HepG2 (cell line): ENCODE measurements around the gene KIF23. TPM values are rescaled to one million over a fixed set of nuclear protein-coding genes. Genes with fewer than 3 reads are reported as not detected.

Source experiments
- AFF4 ChIP-seq: sonication (generic); formaldehyde crosslinking; IDR thresholded peaks from 2 replicates; pipeline ENCODE4 v1.4.0; 2020; ENCODE audit warnings: missing genetic modification reagents
- ARNT2 ChIP-seq: sonication (generic); formaldehyde crosslinking; IDR thresholded peaks from 2 replicates; pipeline ENCODE4 v1.8.0; 2022; ENCODE audit warnings: mild to moderate bottlenecking, low read depth, missing genetic modification reagents, moderate library complexity
- DMAP1 ChIP-seq: IDR thresholded peaks from 2 replicates; pipeline ENCODE4 v1.6.1; 2016
- FOSL2 ChIP-seq: sonication (generic); formaldehyde crosslinking; IDR thresholded peaks from 2 replicates; pipeline ENCODE4 v1.4.0; 2020; ENCODE audit warnings: missing genetic modification reagents
- GABPA ChIP-seq, 2 experiments: IDR thresholded peaks; 2 replicates each; pipeline ENCODE4 v1.6.1; 2011 to 2016; ENCODE audit warnings: low read depth in 2 of 2, low read length in 1 of 2, missing biosample characterization in 1 of 2, missing genetic modification characterization in 1 of 2
- GPBP1L1 ChIP-seq: sonication (generic); formaldehyde crosslinking; IDR thresholded peaks from 2 replicates; pipeline ENCODE4 v1.5.0; 2020; ENCODE audit warnings: mild to moderate bottlenecking, missing genetic modification reagents
- JDP2 ChIP-seq: sonication (generic); formaldehyde crosslinking; IDR thresholded peaks from 2 replicates; pipeline ENCODE4 v1.8.1; 2022; ENCODE audit warnings: missing genetic modification reagents, borderline replicate concordance
- MEF2D ChIP-seq: sonication (generic); formaldehyde crosslinking; IDR thresholded peaks from 2 replicates; pipeline ENCODE4 v1.5.1; 2020; ENCODE audit warnings: mild to moderate bottlenecking, missing genetic modification reagents
- MZF1 ChIP-seq: sonication (generic); formaldehyde crosslinking; IDR thresholded peaks from 2 replicates; pipeline ENCODE4 v1.8.1; 2023; ENCODE audit warnings: mild to moderate bottlenecking, missing genetic modification reagents, borderline replicate concordance
- NCOA1 ChIP-seq: sonication (generic); formaldehyde crosslinking; IDR thresholded peaks from 2 replicates; pipeline ENCODE4 v1.9.0; 2021; ENCODE audit warnings: missing genetic modification reagents
- NFIB ChIP-seq: sonication (generic); formaldehyde crosslinking; IDR thresholded peaks from 2 replicates; pipeline ENCODE4 v1.9.0; 2021; ENCODE audit warnings: missing genetic modification reagents, mild to moderate bottlenecking, borderline replicate concordance
- POLR2AphosphoS5 ChIP-seq: IDR thresholded peaks from 2 replicates; pipeline ENCODE4 v1.6.1; 2012; ENCODE audit warnings: low read depth, low read length
- SMARCC2 ChIP-seq: fragments of 450-650 bp; IDR thresholded peaks from 2 replicates; pipeline ENCODE4 v1.6.1; 2017; ENCODE audit warnings: antibody characterized with exemption, mild to moderate bottlenecking
- YEATS4 ChIP-seq: sonication (generic); formaldehyde crosslinking; IDR thresholded peaks from 2 replicates; pipeline ENCODE4 v1.4.0; 2020; ENCODE audit warnings: missing genetic modification reagents, borderline replicate concordance
- ZNF354B ChIP-seq: sonication (generic); formaldehyde crosslinking; IDR thresholded peaks from 2 replicates; pipeline ENCODE4 v1.8.0; 2022; ENCODE audit warnings: mild to moderate bottlenecking, missing genetic modification reagents
- ZNF550 ChIP-seq: sonication (generic); formaldehyde crosslinking; IDR thresholded peaks from 2 replicates; pipeline ENCODE4 v1.4.0; 2020; ENCODE audit warnings: mild to moderate bottlenecking, missing genetic modification reagents, borderline replicate concordance
- ZNF605 ChIP-seq: sonication (generic); formaldehyde crosslinking; IDR thresholded peaks from 2 replicates; pipeline ENCODE4 v1.8.0; 2022; ENCODE audit warnings: mild to moderate bottlenecking, missing genetic modification reagents
- ZNF775 ChIP-seq: sonication (generic); formaldehyde crosslinking; IDR thresholded peaks from 2 replicates; pipeline ENCODE4 v1.4.0; 2020; ENCODE audit warnings: missing genetic modification reagents, mild to moderate bottlenecking, moderate library complexity, borderline replicate concordance
- polyA plus RNA-seq, 8 experiments: library from polyadenylated mRNA; depleted of rRNA in 3 of 8; stranded (reverse) in 7 of 8; unstranded in 1 of 8; fragments of >200 nt; fragmentation: Illumina TruSeq in 4 of 8; extraction: Trizol in 4 of 8; gene quantifications; 2 replicates each; pipeline versions ENCODE4 v1.2.1 to v1.2.3, GENCODE V29; 2011 to 2016; ENCODE audit warnings: low read depth in 4 of 8, missing spikeins in 1 of 8, mixed read lengths in 1 of 8; ENCODE audit not compliant: insufficient read depth in 1 of 8
- total RNA-seq, 5 experiments: library from RNA; depleted of rRNA; stranded (reverse); fragments of >200 nt; fragmentation: Illumina TruSeq; extraction: Trizol; gene quantifications; 2 replicates each; pipeline ENCODE4 v1.2.3, GENCODE V29; 2016; ENCODE audit warnings: low read depth in 1 of 5
- TF ChIP-seq, protein P1 (sequence below): sonication (generic); formaldehyde crosslinking; IDR thresholded peaks from 2 replicates; pipeline ENCODE4 v1.8.1; 2023; ENCODE audit warnings: mild to moderate bottlenecking, missing genetic modification reagents
- TF ChIP-seq, protein P2 (sequence below): sonication (generic); formaldehyde crosslinking; IDR thresholded peaks from 2 replicates; pipeline ENCODE4 v1.5.1; 2020; ENCODE audit warnings: missing genetic modification reagents, mild to moderate bottlenecking, borderline replicate concordance

KIF23 gene
- total and polyA plus RNA-seq, 2 of the 13 experiments (the other 11 are each of a cell fraction or from before 2014, with no cell fraction given), result 11.3 to 38.1 TPM

- TF ChIP-seq ZNF550 (CRISPR knock-in tag) (no peak), ZNF354B (CRISPR knock-in tag) (no peak), AFF4 (CRISPR knock-in tag) (no peak), SMARCC2 (no peak), GPBP1L1 (CRISPR knock-in tag) (no peak), NFIB (no peak), POLR2AphosphoS5 (peak; percentile 88), GABPA (IDR thresholded peaks at IDR 0.05; ENCODE audit: low read depth, low read length) (no peak), GABPA (CRISPR knock-in tag; IDR thresholded peaks at IDR 0.05; ENCODE audit: low read depth) (no peak; the same call in none of the 2 replicates), MEF2D (CRISPR knock-in tag) (0 out of 2 replicates have a peak, but pooled peaks have one; percentile 32), FOSL2 (CRISPR knock-in tag) (peak; percentile 32; the same call in 1 of the 2 replicates), NCOA1 (no peak), MZF1 (CRISPR knock-in tag) (no peak), JDP2 (no peak), ARNT2 (no peak), YEATS4 (CRISPR knock-in tag) (no peak; the same call in 1 of the 2 replicates), ZNF605 (CRISPR knock-in tag) (peak; percentile 53; the same call in 1 of the 2 replicates), ZNF775 (CRISPR knock-in tag) (no peak), DMAP1 (CRISPR knock-in tag) (no peak; the same call in none of the 2 replicates)
- TF ChIP-seq, protein P1, sequence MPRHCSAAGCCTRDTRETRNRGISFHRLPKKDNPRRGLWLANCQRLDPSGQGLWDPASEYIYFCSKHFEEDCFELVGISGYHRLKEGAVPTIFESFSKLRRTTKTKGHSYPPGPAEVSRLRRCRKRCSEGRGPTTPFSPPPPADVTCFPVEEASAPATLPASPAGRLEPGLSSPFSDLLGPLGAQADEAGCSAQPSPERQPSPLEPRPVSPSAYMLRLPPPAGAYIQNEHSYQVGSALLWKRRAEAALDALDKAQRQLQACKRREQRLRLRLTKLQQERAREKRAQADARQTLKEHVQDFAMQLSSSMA (CRISPR knock-in tag), result peak; percentile 54; the same call in 1 of the 2 replicates
- TF ChIP-seq, protein P2, sequence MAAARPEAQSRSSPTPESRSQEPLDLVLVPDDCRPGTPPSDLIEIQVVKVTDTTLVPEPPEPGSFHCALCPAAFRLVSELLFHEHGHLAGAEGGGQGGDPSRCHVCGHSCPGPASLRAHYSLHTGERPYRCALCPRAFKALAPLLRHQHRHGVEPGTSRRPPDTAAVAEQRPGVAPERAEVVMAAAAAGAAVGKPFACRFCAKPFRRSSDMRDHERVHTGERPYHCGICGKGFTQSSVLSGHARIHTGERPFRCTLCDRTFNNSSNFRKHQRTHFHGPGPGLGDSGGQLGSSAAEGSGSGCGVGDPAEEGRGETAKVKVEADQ (CRISPR knock-in tag), result no peak
Measured at GRCh38 chr15:69462493-69463181, 48.5 kb downstream of the KIF23 start (continued).
